K562 (cell line): Measurements from ENCODE around the gene CSH1. TPM values are rescaled to one million over a fixed set of nuclear protein-coding genes. Genes with fewer than 3 reads are reported as not detected.

Source experiments
- CBFA2T3 ChIP-seq: fragments of 450-650 bp; IDR thresholded peaks from 2 replicates; pipeline ENCODE4 v1.6.1; 2017
- CHCHD3 ChIP-seq: fragments of 250-450 bp; sonication (Bioruptor Pico); IDR thresholded peaks from 2 replicates; pipeline ENCODE4 v2.1.2; 2022; ENCODE audit warnings: mild to moderate bottlenecking
- CREB3 ChIP-seq: fragments of 450-650 bp; conservative IDR thresholded peaks from 2 replicates; pipeline ENCODE4 v1.6.1; 2016; ENCODE audit warnings: missing genetic modification characterization, low read depth, mild to moderate bottlenecking, missing compliant biosample characterization, moderate library complexity
- DDX20 ChIP-seq: fragments of 450-650 bp; IDR thresholded peaks from 2 replicates; pipeline ENCODE4 v1.6.1; 2016; ENCODE audit warnings: missing genetic modification characterization, low read depth, mild to moderate bottlenecking, missing compliant biosample characterization, moderate library complexity
- NCOA6 ChIP-seq: fragments of 450-650 bp; IDR thresholded peaks from 2 replicates; pipeline ENCODE4 v1.6.1; 2017; ENCODE audit warnings: mild to moderate bottlenecking
- NFATC3 ChIP-seq: fragments of 450-650 bp; IDR thresholded peaks from 2 replicates; pipeline ENCODE4 v1.6.1; 2017; ENCODE audit warnings: mild to moderate bottlenecking
- PHF8 ChIP-seq: fragments of 200-600 bp; sonication (generic); IDR thresholded peaks from 2 replicates; pipeline ENCODE4 v1.6.1; 2012; ENCODE audit warnings: mixed run types, mild to moderate bottlenecking, inconsistent platforms, low read length, moderate library complexity, borderline replicate concordance
- RFX7 ChIP-seq: fragments of 250-450 bp; sonication (Bioruptor Pico); IDR thresholded peaks from 2 replicates; pipeline ENCODE4 v1.5.1; 2021; ENCODE audit warnings: mild to moderate bottlenecking
- STAG1 ChIP-seq: sonication (generic); formaldehyde crosslinking; IDR thresholded peaks from 2 replicates; pipeline ENCODE4 v1.5.0; 2020; ENCODE audit warnings: missing genetic modification reagents, borderline replicate concordance
- TCF15 ChIP-seq: fragments of 250-450 bp; sonication (Bioruptor Pico); IDR thresholded peaks from 2 replicates; pipeline ENCODE4 v1.8.0; 2022; ENCODE audit warnings: moderate library complexity, mild to moderate bottlenecking, inconsistent platforms
- ZC3H4 ChIP-seq: sonication (generic); formaldehyde crosslinking; IDR thresholded peaks from 2 replicates; pipeline ENCODE4 v1.9.0; 2021; ENCODE audit warnings: missing genetic modification reagents, borderline replicate concordance
- ZNF354B ChIP-seq: fragments of 250-450 bp; sonication (Bioruptor Pico); IDR thresholded peaks from 2 replicates; pipeline ENCODE4 v1.4.0; 2020
- polyA plus RNA-seq, 8 experiments: library from polyadenylated mRNA; depleted of rRNA in 4 of 8; stranded (reverse) in 5 of 8; unstranded in 3 of 8; fragments of >200 nt; fragmentation: Nextera tagmentation in 2 of 8; fragmentation: Illumina TruSeq in 1 of 8; extraction: Ambion mirVana in 2 of 8; extraction: Trizol in 1 of 8; gene quantifications; 2 replicates each; pipeline versions ENCODE4 v1.2.1 to v1.2.3, GENCODE V29; 2011 to 2014; ENCODE audit warnings: inconsistent platforms in 1 of 8, missing spikeins in 1 of 8
- total RNA-seq, 7 experiments: library from RNA; depleted of rRNA in 6 of 7; stranded (reverse); fragments of >200 nt in 6 of 7; fragmentation: Illumina TruSeq in 2 of 7; extraction: Trizol in 2 of 7; gene quantifications; 2 replicates each; pipeline versions ENCODE4 v1.2.1 to v1.2.3, GENCODE V29; 2011 to 2021; ENCODE audit warnings: low replicate concordance in 1 of 7
- TF ChIP-seq, protein P1 (sequence below): fragments of 250-450 bp; sonication (Bioruptor Pico); IDR thresholded peaks from 2 replicates; pipeline ENCODE4 v1.4.0; 2020
- TF ChIP-seq, protein P2 (sequence below): sonication (generic); formaldehyde crosslinking; IDR thresholded peaks from 2 replicates; pipeline ENCODE4 v1.8.1; 2022; ENCODE audit warnings: missing genetic modification reagents
- TF ChIP-seq, protein P3 (sequence below): fragments of 450-650 bp; IDR thresholded peaks from 2 replicates; pipeline ENCODE4 v1.6.1; 2018; ENCODE audit not compliant: partially characterized antibody

Gene CSH1
- total and polyA plus RNA-seq, 9 of the 15 experiments (the other 6 are each of a cell fraction or from before 2014, with no cell fraction given): not detected

DNA sequence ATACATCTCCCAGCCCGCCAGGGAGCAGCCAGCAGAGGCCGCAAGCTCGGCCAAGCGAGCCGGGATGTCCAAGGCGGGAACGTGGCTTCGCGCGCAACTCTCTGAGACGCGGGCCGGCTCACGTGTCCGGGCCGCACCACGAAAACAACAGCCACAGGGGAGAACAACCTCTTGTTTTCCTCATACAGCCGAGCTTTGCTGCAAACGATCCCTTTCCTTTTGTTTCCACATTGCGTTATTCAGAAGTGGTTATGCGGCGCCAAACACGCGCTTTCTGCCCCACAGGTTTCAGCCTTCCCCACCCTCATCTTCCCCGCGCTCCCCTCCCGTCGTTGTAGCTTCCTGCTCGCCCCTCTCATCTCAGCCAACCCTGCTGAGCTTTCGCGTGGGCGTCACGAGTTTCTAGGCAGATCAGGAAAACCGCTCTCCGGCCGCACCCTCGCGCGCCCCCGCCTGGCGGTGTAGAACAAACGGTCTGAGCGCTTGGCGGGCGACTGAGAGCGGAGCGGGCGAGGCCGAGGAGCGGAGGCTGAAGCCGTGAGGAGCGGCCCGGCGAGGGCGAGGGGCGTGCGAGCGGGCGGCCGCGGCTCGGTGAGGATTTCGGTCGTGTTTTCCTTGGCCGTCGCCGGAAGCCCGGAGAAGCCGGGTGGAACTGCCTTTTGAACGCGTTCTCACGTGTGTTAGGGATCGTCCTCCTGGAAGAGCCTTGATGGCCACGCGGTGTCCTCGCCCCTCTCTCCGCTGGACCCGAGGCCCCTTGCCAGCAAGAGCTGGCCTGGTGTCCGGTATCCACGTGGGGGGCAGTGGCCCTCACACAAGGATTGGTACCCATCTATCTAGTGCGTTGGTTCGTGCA, 47.3 kb downstream of the CSH1 start (continued):
- TF ChIP-seq STAG1 (CRISPR knock-in tag): peak; percentile 68
- TF ChIP-seq, protein P1, sequence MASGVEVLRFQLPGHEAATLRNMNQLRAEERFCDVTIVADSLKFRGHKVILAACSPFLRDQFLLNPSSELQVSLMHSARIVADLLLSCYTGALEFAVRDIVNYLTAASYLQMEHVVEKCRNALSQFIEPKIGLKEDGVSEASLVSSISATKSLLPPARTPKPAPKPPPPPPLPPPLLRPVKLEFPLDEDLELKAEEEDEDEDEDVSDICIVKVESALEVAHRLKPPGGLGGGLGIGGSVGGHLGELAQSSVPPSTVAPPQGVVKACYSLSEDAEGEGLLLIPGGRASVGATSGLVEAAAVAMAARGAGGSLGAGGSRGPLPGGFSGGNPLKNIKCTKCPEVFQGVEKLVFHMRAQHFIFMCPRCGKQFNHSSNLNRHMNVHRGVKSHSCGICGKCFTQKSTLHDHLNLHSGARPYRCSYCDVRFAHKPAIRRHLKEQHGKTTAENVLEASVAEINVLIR (CRISPR knock-in tag): peak; percentile 91
- TF ChIP-seq, protein P2, sequence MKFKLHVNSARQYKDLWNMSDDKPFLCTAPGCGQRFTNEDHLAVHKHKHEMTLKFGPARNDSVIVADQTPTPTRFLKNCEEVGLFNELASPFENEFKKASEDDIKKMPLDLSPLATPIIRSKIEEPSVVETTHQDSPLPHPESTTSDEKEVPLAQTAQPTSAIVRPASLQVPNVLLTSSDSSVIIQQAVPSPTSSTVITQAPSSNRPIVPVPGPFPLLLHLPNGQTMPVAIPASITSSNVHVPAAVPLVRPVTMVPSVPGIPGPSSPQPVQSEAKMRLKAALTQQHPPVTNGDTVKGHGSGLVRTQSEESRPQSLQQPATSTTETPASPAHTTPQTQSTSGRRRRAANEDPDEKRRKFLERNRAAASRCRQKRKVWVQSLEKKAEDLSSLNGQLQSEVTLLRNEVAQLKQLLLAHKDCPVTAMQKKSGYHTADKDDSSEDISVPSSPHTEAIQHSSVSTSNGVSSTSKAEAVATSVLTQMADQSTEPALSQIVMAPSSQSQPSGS (CRISPR knock-in tag): no peak
- no peak for TF ChIP-seq NFATC3
- TF ChIP-seq PHF8: peak; percentile 61; the same call in 1 of the 2 replicates
- TF ChIP-seq CREB3 (tag): peak; percentile 91
- TF ChIP-seq ZNF354B (CRISPR knock-in tag): 0 out of 2 replicates have a peak, but pooled peaks have one; percentile 33
- TF ChIP-seq DDX20: no peak
- TF ChIP-seq CHCHD3 (CRISPR knock-in tag): no peak
- TF ChIP-seq NCOA6: no peak
- no peak for TF ChIP-seq CBFA2T3
- TF ChIP-seq, protein P3, sequence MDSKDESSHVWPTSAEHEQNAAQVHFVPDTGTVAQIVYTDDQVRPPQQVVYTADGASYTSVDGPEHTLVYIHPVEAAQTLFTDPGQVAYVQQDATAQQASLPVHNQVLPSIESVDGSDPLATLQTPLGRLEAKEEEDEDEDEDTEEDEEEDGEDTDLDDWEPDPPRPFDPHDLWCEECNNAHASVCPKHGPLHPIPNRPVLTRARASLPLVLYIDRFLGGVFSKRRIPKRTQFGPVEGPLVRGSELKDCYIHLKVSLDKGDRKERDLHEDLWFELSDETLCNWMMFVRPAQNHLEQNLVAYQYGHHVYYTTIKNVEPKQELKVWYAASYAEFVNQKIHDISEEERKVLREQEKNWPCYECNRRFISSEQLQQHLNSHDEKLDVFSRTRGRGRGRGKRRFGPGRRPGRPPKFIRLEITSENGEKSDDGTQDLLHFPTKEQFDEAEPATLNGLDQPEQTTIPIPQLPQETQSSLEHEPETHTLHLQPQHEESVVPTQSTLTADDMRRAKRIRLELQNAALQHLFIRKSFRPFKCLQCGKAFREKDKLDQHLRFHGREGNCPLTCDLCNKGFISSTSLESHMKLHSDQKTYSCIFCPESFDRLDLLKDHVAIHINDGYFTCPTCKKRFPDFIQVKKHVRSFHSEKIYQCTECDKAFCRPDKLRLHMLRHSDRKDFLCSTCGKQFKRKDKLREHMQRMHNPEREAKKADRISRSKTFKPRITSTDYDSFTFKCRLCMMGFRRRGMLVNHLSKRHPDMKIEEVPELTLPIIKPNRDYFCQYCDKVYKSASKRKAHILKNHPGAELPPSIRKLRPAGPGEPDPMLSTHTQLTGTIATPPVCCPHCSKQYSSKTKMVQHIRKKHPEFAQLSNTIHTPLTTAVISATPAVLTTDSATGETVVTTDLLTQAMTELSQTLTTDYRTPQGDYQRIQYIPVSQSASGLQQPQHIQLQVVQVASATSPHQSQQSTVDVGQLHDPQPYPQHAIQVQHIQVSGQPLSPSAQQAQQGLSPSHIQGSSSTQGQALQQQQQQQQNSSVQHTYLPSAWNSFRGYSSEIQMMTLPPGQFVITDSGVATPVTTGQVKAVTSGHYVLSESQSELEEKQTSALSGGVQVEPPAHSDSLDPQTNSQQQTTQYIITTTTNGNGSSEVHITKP: peak; percentile 100
- TF ChIP-seq RFX7 (CRISPR knock-in tag): 0 out of 2 replicates have a peak, but pooled peaks have one; percentile 26
- TF ChIP-seq TCF15 (CRISPR knock-in tag): peak; percentile 92
- TF ChIP-seq ZC3H4 (CRISPR knock-in tag): peak; percentile 77; the same call in 1 of the 2 replicates
